HepG2 (cell line): ENCODE results near the gene SQSTM1. TPM values are rescaled to one million over a fixed set of nuclear protein-coding genes. Genes with fewer than 3 reads are reported as not detected.

Experiments used
- BATF2 ChIP-seq: sonication (generic); formaldehyde crosslinking; IDR thresholded peaks from 2 replicates; pipeline ENCODE4 v1.8.0; 2022; ENCODE audit warnings: mild to moderate bottlenecking, missing genetic modification reagents, moderate library complexity
- BRD4 ChIP-seq: sonication (generic); formaldehyde crosslinking; IDR thresholded peaks from 2 replicates; pipeline ENCODE4 v1.4.0; 2020; ENCODE audit warnings: missing genetic modification reagents
- CBX1 ChIP-seq: IDR thresholded peaks from one replicate; pipeline ENCODE4 v1.6.1; 2016; ENCODE audit warnings: antibody characterized with exemption, low read depth
- DPF2 ChIP-seq: sonication (generic); formaldehyde crosslinking; IDR thresholded peaks from 2 replicates; pipeline ENCODE4 v1.4.0; 2020; ENCODE audit warnings: mild to moderate bottlenecking, low read depth, missing genetic modification reagents, borderline replicate concordance
- EEA1 ChIP-seq: sonication (generic); formaldehyde crosslinking; IDR thresholded peaks from 2 replicates; pipeline ENCODE4 v1.5.1; 2020; ENCODE audit warnings: mild to moderate bottlenecking, missing genetic modification reagents, borderline replicate concordance
- GTF3A ChIP-seq: sonication (generic); formaldehyde crosslinking; conservative IDR thresholded peaks from 2 replicates; pipeline ENCODE4 v1.4.0; 2020; ENCODE audit warnings: mild to moderate bottlenecking, missing genetic modification reagents
- HDAC1 ChIP-seq: sonication (generic); formaldehyde crosslinking; IDR thresholded peaks from 2 replicates; pipeline ENCODE4 v1.5.1; 2020; ENCODE audit warnings: mild to moderate bottlenecking, missing genetic modification reagents
- KLF16 ChIP-seq, 2 experiments: sonication (generic) in 1 of 2; formaldehyde crosslinking in 1 of 2; IDR thresholded peaks; 2 replicates each; pipeline versions ENCODE4 v1.6.1 to v1.8.0; 2016 to 2023; ENCODE audit warnings: missing genetic modification reagents in 2 of 2, missing compliant biosample characterization in 1 of 2
- MED8 ChIP-seq: sonication (generic); formaldehyde crosslinking; IDR thresholded peaks from 2 replicates; pipeline ENCODE4 v1.8.1; 2023; ENCODE audit warnings: mild to moderate bottlenecking, missing genetic modification reagents; ENCODE audit not compliant: insufficient replicate concordance
- NFE2 ChIP-seq: sonication (generic); formaldehyde crosslinking; IDR thresholded peaks from 2 replicates; pipeline ENCODE4 v1.4.0; 2020; ENCODE audit warnings: missing genetic modification reagents
- PITX1 ChIP-seq: sonication (generic); formaldehyde crosslinking; IDR thresholded peaks from 2 replicates; pipeline ENCODE4 v1.5.1; 2020; ENCODE audit warnings: mild to moderate bottlenecking, missing genetic modification reagents
- RARA ChIP-seq: IDR thresholded peaks from 2 replicates; pipeline ENCODE4 v1.6.1; 2016; ENCODE audit warnings: missing genetic modification reagents, missing compliant biosample characterization
- RFXANK ChIP-seq: IDR thresholded peaks from 2 replicates; pipeline ENCODE4 v1.6.1; 2016
- THAP11 ChIP-seq: IDR thresholded peaks from 2 replicates; pipeline ENCODE4 v1.6.1; 2016; ENCODE audit warnings: missing biosample characterization, missing genetic modification reagents
- ZKSCAN5 ChIP-seq: sonication (generic); formaldehyde crosslinking; IDR thresholded peaks from 2 replicates; pipeline ENCODE4 v1.5.1; 2020; ENCODE audit warnings: mild to moderate bottlenecking, missing genetic modification reagents
- ZKSCAN8 ChIP-seq: IDR thresholded peaks from 2 replicates; pipeline ENCODE4 v1.6.1; 2016; ENCODE audit warnings: borderline replicate concordance, missing genetic modification reagents, missing compliant biosample characterization
- ZNF816 ChIP-seq: sonication (generic); formaldehyde crosslinking; IDR thresholded peaks from 2 replicates; pipeline ENCODE4 v1.8.0; 2022; ENCODE audit warnings: missing genetic modification reagents, mild to moderate bottlenecking, borderline replicate concordance
- polyA plus RNA-seq, 8 experiments: library from polyadenylated mRNA; depleted of rRNA in 3 of 8; stranded (reverse) in 7 of 8; unstranded in 1 of 8; fragments of >200 nt; fragmentation: Illumina TruSeq in 4 of 8; extraction: Trizol in 4 of 8; gene quantifications; 2 replicates each; pipeline versions ENCODE4 v1.2.1 to v1.2.3, GENCODE V29; 2011 to 2016; ENCODE audit warnings: low read depth in 4 of 8, missing spikeins in 1 of 8, mixed read lengths in 1 of 8; ENCODE audit not compliant: insufficient read depth in 1 of 8
- total RNA-seq, 5 experiments: library from RNA; depleted of rRNA; stranded (reverse); fragments of >200 nt; fragmentation: Illumina TruSeq; extraction: Trizol; gene quantifications; 2 replicates each; pipeline ENCODE4 v1.2.3, GENCODE V29; 2016; ENCODE audit warnings: low read depth in 1 of 5
- TF ChIP-seq, protein P1 (sequence below): sonication (generic); IDR thresholded peaks from 2 replicates; pipeline ENCODE4 v1.6.1; 2016; ENCODE audit warnings: low read depth, borderline replicate concordance
- TF ChIP-seq, protein P2 (sequence below): sonication (generic); formaldehyde crosslinking; IDR thresholded peaks from 2 replicates; pipeline ENCODE4 v1.4.0; 2020; ENCODE audit warnings: missing genetic modification reagents
- TF ChIP-seq, protein P3 (sequence below): sonication (generic); formaldehyde crosslinking; IDR thresholded peaks from 2 replicates; pipeline ENCODE4 v1.9.0; 2021; ENCODE audit warnings: missing genetic modification reagents, mild to moderate bottlenecking, borderline replicate concordance
- TF ChIP-seq, protein P4 (sequence below): sonication (generic); formaldehyde crosslinking; IDR thresholded peaks from 2 replicates; pipeline ENCODE4 v1.4.0; 2020; ENCODE audit warnings: missing genetic modification reagents, borderline replicate concordance

Gene SQSTM1
- total and polyA plus RNA-seq, 2 of the 13 experiments (the other 11 are each of a cell fraction or from before 2014, with no cell fraction given) = 90.9 to 160 TPM

DNA sequence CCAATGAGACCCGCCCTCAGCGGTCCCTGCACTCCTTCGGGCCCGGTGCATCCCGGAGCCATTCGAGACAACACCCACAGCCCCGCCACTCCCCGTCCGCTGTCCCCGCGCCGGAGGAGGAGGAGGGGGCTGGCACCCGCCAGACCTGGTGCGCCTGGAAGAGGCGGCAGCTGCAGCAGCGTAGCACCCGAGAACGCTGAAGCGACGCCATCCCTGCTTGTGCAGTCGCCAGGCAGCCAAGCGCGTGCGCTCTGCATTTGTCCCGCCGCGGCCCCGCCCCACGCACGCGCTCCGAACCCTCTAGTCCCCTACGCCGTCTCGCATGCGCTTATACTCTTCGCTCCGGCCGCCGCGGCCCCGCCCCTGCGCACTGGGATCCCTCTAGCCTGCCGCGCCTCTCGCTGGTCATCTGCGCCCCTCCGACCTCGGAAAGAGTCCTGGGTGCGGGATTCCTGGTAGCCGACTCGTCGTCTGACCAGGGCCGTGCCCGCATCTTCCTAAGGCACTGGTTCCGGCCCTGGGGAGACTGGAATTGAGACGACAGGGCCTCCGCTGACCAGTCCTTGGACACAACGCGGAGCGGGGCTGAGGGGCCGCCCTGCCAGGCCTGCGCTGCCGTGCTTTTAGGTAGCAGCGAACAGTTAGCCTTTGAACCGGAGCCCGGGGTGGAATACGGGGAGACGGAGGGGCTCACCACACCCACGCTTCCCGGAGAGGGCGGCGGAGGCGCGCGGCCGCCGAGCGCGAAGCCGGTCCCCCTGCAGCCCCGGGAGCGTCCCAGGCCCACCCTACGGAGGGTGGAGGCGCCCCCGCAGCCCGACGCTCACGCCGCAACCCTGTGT, 38.1 kb downstream of the SQSTM1 start, which contains the start of gene MRNIP (continued):
- no peak for TF ChIP-seq DPF2 (CRISPR knock-in tag)
- TF ChIP-seq, protein P1, sequence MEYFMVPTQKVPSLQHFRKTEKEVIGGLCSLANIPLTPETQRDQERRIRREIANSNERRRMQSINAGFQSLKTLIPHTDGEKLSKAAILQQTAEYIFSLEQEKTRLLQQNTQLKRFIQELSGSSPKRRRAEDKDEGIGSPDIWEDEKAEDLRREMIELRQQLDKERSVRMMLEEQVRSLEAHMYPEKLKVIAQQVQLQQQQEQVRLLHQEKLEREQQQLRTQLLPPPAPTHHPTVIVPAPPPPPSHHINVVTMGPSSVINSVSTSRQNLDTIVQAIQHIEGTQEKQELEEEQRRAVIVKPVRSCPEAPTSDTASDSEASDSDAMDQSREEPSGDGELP = peak; percentile 30; the same call in 1 of the 2 replicates
- TF ChIP-seq KLF16 (CRISPR knock-in tag; IDR thresholded peaks at IDR 0.05) = peak in 1 of 2 experiments; percentile 85; a peak in 2 of 4 replicates
- peak; percentile 38; the same call in 1 of the 2 replicates for TF ChIP-seq RFXANK (CRISPR knock-in tag)
- TF ChIP-seq, protein P2, sequence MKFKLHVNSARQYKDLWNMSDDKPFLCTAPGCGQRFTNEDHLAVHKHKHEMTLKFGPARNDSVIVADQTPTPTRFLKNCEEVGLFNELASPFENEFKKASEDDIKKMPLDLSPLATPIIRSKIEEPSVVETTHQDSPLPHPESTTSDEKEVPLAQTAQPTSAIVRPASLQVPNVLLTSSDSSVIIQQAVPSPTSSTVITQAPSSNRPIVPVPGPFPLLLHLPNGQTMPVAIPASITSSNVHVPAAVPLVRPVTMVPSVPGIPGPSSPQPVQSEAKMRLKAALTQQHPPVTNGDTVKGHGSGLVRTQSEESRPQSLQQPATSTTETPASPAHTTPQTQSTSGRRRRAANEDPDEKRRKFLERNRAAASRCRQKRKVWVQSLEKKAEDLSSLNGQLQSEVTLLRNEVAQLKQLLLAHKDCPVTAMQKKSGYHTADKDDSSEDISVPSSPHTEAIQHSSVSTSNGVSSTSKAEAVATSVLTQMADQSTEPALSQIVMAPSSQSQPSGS (CRISPR knock-in tag) = peak; percentile 44; the same call in 1 of the 2 replicates
- peak; percentile 38; the same call in 1 of the 2 replicates for TF ChIP-seq BATF2 (CRISPR knock-in tag)
- TF ChIP-seq EEA1 (CRISPR knock-in tag) = peak; percentile 24; the same call in 1 of the 2 replicates
- no peak; the same call in 1 of the 2 replicates for TF ChIP-seq ZKSCAN8
- TF ChIP-seq CBX1 = peak; percentile 79
- no peak for TF ChIP-seq GTF3A
- TF ChIP-seq RARA = peak; percentile 18; the same call in 1 of the 2 replicates
- TF ChIP-seq NFE2 (CRISPR knock-in tag) = no peak
- TF ChIP-seq, protein P3, sequence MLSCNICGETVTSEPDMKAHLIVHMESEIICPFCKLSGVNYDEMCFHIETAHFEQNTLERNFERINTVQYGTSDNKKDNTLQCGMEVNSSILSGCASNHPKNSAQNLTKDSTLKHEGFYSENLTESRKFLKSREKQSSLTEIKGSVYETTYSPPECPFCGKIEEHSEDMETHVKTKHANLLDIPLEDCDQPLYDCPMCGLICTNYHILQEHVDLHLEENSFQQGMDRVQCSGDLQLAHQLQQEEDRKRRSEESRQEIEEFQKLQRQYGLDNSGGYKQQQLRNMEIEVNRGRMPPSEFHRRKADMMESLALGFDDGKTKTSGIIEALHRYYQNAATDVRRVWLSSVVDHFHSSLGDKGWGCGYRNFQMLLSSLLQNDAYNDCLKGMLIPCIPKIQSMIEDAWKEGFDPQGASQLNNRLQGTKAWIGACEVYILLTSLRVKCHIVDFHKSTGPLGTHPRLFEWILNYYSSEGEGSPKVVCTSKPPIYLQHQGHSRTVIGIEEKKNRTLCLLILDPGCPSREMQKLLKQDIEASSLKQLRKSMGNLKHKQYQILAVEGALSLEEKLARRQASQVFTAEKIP (CRISPR knock-in tag) = no peak
- TF ChIP-seq MED8 (CRISPR knock-in tag) = peak; percentile 88
- TF ChIP-seq PITX1 (CRISPR knock-in tag) = peak; percentile 77
- TF ChIP-seq, protein P4, sequence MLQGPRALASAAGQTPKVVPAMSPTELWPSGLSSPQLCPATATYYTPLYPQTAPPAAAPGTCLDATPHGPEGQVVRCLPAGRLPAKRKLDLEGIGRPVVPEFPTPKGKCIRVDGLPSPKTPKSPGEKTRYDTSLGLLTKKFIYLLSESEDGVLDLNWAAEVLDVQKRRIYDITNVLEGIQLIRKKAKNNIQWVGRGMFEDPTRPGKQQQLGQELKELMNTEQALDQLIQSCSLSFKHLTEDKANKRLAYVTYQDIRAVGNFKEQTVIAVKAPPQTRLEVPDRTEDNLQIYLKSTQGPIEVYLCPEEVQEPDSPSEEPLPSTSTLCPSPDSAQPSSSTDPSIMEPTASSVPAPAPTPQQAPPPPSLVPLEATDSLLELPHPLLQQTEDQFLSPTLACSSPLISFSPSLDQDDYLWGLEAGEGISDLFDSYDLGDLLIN = no peak
- TF ChIP-seq ZNF816 (CRISPR knock-in tag) = no peak; the same call in 1 of the 2 replicates
- TF ChIP-seq ZKSCAN5 (CRISPR knock-in tag) = 0 out of 2 replicates have a peak, but pooled peaks have one; percentile 43
- peak; percentile 75; the same call in 1 of the 2 replicates for TF ChIP-seq BRD4 (CRISPR knock-in tag)
- peak; percentile 87 for TF ChIP-seq THAP11 (CRISPR knock-in tag)
- peak; percentile 83 for TF ChIP-seq HDAC1 (CRISPR knock-in tag)
